Renal pelvis (tissue), 4 donors: Measurements from ENCODE around the gene CYP27B1. TPM values are rescaled to one million over a fixed set of nuclear protein-coding genes. Genes with fewer than 3 reads are reported as not detected.
"Not testable (repeated sequence)": the region's sequence is repeated elsewhere in the genome, so short reads cannot be mapped to it uniquely, and the experiment has no call there.

Experiments
- DNase-seq: peaks from one replicate; pipeline ENCODE4 v3.0.0-alpha.2; 2013
- polyA plus RNA-seq, 3 donors: library from polyadenylated mRNA; unstranded; fragments of 120-200 nt; gene quantifications; one replicate each; pipeline ENCODE4 v1.2.1, GENCODE V29; 2013; ENCODE audit not compliant: insufficient read length in 3 of 3

The CYP27B1 gene
- polyA plus RNA-seq, 3 donors: 0.80 to 2.4 (median 1.6) TPM

DNA sequence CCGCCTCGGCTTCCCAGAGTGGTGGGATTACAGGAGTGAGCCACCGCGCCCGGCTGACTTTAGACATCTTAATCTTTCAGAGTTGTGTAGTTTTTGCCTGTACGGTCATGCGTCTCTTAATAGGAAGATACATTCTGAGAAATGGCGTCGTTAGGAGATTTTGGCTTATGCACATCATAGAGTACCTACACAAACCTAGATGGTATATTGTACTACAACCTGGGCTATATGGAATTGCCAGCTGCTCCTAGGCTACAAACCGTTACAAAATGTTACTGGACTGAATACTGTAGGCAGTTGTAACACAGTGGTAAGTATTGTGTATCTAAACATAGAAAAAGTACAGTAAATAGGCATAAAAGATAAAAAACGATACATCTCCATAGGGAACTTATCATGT lies 17.0 kb upstream of the CYP27B1 start:
- DNase-seq: no peak

DNA sequence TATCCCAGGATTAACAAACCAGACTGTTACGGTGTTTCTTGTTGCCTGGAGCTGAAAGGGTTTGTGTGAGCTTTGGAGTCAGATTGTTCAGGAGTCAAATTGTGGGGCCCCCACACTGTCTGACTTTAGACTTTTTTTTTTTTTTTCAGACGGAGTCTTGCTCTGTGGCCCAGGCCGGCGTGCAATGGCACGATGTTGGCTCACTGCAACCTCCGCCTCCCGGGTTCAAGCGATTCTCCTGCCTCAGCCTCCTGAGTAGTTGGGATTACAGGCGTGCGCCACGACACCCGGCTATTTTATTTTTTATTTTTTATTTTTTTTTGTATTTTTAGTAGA lies 16.6 kb upstream of the CYP27B1 start:
- no peak for DNase-seq

DNA sequence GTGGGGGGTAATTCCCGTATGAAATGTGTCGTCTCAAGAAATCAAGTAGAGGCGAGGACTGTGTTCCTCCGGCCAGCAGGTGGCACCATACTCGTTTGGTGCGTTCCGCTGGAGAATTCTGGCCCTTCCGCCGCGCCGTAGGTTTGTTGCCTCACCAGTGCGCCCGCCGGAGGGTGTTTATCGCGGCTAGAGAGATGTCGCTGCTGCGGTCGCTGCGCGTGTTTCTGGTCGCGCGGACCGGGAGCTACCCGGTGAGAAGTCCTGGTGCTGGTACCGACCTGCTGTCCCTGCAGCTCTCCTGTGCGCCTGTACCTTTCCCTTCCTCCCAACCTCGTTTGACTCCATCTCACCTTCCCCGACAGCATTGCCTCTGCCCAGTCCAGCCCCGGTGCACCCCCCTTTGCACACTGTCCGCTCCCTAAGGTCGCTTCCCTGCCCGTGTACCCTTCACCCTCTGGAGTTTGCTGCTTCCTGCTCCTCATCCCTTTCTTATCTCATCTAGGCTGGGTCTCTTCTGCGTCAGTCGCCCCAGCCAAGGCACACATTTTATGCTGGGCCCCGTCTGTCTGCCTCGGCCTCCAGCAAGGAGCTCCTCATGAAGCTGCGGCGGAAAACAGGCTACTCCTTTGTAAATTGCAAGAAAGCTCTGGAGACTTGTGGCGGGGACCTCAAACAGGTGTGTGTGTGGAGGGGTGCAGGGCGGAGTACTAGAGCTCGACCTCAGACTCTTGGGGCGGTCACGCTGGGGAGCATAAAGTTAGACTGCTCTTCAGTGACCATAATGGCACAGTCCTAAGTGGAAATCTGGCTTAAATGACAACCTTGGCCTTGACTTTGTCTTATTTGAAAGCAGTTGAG lies 16.0 kb upstream of the CYP27B1 start, which contains the start of gene TSFM:
Gene TSFM, plus strand, starts transcription at position 180 of the 858 bp plus-strand sequence. Its CDS starts 15 bp downstream, at position 195.
- DNase-seq: peak; percentile 96

DNA sequence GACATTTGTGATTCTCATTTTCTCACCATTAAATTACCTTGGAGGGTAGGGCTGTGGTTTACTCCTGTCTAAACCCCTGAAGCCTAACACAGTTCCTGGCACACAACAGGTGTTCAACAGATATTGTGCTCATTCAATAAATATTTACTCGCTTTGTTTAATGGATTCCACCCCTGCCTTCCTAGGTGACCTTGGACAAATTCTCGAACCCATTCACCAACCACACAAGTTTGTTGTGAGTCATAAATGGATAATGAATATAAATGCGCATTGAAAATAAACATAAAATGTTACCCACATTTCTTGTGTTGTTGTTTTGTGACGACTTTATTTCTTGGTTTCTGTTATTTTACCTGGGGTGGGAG lies 15.3 kb upstream of the CYP27B1 start:
- DNase-seq: no peak

DNA sequence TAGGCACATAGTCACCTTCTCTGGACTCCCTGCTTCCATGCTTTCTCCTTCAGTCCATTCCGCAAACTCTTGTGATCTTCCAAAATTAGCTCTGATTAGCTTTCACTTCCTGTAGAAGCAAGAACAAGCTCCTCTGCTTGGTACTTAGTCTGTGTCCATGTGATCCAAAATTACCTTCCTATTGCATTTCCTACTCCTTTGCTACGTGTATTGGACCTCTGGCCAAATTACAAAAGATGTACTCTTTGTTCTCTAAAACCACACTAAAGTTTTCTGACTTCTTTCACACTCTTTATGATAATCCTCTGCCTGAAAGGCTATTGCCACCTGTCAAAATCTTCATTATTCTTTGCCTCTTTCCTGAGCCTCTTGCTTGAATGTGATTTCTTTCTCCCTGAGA lies 14.9 kb upstream of the CYP27B1 start:
- no peak for DNase-seq

DNA sequence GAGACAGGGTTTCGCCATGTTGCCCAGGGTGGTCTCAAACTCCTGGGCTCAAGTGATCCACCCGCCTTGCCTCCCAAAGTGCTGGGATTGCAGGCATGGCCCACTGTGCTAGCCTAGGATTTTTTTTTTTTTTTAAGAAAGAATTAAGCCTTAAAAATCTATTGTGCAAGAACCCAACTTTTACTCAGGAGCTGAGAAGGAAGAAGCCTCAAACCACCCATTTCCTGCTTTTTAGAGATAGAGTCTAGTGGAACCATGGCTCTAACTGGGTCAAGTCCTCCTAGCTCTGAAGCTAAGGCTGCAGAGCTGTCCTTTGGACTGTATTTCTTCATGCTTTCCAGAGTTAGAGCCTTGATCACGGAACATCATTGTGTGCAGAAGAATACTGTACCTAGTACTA lies 14.4 kb upstream of the CYP27B1 start:
- DNase-seq: no peak

DNA sequence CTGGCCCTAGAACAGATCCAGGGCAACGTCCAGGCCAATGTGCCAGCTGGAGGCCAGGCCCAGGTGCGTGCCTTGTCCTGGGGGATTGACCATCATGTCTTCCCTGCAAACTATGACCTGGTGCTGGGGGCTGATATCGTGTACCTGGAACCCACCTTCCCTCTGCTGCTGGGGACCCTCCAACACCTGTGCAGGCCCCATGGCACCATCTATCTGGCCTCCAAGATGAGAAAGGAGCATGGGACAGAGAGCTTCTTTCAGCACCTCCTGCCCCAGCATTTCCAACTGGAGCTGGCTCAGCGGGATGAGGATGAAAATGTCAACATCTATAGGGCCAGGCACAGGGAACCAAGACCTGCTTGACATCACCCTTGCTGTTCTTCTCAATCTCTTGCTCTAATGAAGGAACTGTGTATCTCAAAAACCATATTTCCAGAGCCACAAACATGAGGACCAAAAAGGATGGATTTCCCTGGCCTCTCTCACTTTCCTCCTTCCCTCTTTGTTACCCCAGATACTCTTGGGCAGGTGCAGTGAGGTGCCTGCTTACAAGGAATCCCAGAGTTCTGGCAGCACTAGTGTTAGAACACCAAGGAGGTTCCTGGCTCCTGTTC lies 13.5 kb upstream of the CYP27B1 start:
- no peak for DNase-seq

DNA sequence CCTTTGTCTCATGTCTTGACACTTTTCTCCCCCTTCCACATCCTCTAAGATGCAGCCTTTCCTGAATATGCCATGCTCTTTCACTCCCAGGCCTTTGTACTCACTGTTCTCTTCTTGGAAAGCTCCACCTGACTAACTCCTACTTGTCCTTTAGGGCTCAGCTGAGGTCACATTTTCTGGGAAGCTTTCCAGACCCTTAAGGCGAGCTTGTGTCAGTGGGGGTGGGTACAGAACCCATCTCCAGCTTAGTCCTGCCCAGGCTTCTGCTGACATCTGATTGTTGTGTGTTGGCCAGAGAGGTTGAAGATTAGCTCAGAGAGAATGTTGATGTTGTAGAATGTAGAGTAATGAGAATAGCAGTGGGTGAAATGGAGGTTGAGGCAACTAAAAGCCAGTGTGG lies 12.9 kb upstream of the CYP27B1 start:
- no peak for DNase-seq

DNA sequence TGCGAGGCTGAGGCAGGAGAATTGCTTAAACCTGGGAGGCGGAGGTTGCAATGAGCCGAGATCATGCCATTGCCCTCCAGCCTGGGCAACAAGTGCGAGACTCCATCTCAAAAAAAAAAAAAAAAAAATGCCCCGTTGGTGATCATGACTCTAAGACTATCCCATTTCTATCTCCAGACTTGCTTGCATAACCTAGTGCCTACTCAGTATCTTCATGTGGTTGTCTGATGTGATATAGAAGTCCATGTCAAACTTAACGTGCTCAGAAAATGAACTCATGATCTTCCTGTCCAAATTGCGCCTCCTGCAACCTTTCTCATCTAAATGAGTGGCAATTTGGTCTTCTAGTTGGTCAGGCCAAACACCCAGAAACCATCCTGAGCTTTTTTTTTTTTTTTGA lies 11.0 kb upstream of the CYP27B1 start:
- DNase-seq: no peak

DNA sequence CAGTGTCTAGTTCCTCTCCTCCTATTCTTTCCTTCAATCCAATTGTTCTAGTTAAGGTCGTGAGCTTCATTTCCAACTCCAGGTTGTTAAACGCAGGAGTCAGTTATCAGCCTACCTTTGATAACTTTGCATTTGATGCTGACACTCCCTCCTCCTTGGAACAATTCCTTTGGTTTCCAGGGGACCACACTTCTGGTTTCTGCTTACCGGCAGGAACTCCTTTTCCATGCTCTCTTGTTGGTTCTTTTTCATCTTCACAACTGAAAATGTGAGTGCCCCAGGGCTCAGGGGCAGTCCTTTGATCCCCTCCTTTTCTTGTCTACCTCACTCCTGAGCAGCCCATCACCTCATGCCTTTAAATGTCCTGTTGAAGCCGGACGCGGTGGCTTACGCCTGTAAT lies 10.5 kb upstream of the CYP27B1 start:
- no peak for DNase-seq

DNA sequence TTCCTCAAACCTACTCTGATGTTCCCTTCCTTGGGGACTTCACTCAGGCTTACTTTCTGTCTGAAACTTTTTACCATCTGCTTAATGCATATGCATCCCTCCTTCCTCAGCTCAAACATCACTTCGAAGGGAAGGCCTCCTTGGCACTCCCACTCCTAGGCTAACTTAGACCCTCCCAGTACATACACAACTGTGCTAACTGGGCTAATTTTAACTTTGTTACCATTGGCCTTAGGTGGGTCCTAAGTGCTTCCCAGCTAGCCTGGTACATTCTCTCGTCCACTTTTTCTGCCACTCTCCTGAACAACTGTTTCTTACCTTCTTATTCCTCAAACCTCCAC lies 9.3 kb upstream of the CYP27B1 start:
- no peak for DNase-seq

DNA sequence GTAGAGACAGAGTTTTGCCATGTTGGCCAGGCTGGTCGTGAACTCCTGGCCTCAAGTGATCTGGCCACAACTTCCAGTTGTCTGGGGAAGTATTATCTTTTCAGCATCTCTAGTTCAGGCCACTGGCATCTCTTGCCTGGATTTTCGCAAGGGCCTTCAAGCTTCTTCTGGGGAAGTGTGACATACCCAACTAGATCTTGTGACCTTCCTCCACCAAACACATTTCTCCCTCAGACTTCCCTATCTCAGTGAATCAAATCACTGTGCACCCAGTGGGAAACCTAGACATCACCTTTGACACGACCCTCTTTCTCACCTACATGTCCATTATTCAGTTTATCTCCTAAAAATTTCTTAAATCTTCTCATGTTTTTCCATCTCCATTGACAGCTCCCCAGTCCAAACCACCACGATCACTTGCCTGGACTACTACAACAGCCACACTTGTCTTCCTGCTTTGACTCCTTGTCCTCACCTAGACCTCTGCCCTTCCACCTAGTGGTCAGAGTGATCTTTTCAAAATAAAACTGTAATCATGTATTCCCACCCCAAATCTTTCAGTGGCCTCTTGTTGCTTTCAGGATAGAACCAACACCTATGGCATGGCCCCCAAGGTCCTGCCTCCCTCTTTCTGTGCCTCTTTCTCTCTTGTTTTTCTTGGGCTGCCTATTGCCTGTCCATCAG lies 8.8 kb upstream of the CYP27B1 start:
- DNase-seq: no peak

DNA sequence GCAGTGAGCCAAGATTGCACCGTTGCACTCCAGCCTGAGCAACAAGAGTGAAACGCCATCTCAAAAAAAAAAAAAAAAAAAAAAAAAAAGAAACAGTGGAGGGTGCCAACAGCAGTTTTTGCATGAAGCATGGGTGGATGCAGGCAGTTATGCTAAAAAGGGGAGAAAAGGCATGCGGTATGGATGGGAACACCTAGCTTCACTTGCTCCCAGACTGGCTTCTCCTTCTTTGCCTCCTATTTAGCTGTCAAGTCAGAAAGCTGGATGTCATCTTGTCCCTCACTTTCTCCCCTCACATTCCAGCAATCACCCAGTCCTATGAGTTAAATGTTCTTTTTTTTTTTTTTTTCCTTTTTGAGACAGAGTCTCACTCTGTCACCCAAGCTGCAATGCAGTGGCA lies 8.2 kb upstream of the CYP27B1 start:
- DNase-seq: no peak

DNA sequence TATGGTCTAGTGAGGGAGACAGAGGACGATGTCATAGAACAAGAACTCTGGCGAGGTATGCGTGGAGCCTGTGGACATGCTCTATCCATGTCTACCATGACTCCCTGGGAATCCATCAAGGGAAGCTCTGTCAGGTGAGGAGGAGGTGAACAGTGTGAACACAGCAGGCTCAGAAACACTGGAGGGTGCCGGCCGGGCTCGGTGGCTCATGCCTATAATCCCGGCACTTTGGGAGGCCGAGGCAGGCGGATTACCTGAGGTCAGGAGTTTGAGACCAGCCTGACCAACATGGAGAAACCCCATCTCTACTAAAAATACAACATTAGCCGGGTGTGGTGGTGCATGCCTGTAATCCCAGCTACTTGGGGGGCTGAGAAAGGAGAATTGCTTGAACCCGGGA lies 7.8 kb upstream of the CYP27B1 start:
- DNase-seq: not testable (repeated sequence)

DNA sequence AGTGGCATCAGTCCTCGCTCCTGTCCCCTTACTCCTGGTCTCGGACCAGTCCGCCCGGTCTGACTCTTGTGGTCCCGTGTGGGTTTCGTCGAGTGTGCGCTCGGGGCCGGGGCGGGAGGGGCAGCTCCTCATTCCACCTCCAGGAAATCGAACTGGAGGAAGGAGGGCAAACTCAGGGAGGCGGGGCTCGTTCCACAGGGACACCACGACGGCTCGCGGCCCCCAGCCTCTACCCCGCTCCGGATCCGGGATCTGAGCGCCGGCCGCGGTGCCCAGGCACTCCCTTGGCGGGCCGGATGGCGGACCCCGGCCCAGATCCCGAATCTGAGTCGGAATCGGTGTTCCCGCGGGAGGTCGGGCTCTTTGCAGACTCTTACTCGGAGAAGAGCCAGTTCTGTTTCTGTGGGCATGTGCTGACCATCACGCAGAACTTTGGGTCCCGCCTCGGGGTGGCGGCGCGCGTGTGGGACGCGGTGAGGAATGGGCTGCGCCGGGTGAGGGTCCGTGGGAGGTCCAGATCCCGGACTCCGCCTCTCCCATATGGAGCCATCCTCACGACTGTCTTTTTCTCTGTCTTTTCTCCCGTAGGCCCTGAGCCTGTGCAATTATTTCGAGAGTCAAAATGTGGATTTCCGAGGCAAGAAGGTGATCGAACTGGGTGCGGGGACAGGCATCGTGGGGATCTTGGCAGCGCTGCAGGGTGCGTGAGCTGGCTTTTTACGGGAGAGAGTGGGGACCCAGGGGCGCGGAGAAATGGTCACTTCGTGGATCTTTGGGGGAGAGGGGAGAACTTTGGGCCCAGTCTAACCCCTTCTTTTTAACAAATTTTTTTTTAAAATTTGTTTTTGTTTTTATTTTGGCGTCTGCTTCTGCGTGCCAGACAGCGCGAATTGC lies 5.8 kb upstream of the CYP27B1 start, which contains the start of gene EEF1AKMT3:
Gene EEF1AKMT3, plus strand, starts transcription at position 186 of the 894 bp plus-strand sequence. Its CDS starts 111 bp downstream, at position 297.
- DNase-seq: no peak

DNA sequence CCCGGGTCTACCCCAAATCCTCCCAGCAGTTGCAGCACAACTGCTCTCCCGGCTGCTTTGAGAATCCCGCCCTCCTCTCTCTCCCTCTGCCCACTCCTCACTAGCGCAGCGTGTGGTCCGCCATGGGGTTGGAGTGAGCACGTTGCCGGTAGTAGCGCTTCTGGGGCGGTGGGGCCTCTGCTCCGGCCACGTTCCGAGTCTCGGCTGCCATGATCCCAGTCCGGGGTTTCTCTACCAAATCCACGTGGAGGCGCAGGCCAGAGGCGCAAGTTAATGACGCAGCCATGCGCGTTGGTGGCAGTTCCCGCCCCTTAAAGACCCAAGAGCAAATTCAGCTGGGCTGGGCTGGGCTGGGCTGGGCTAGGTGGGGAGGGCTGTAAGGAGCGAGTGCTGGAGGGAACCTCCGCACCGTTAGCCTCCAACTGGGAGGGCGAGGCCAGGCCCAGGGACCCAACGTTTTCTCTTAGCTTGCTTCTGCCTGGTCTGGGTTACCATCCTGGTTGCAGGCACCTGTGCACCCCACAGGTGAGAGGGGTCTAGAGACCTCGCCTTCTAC lies 5.1 kb upstream of the CYP27B1 start, which contains the start of gene METTL1:
Gene METTL1, minus strand, starts transcription at position 233 of the 556 bp plus-strand sequence. Its CDS starts 22 bp downstream, at position 211.
- DNase-seq: peak; percentile 98

DNA sequence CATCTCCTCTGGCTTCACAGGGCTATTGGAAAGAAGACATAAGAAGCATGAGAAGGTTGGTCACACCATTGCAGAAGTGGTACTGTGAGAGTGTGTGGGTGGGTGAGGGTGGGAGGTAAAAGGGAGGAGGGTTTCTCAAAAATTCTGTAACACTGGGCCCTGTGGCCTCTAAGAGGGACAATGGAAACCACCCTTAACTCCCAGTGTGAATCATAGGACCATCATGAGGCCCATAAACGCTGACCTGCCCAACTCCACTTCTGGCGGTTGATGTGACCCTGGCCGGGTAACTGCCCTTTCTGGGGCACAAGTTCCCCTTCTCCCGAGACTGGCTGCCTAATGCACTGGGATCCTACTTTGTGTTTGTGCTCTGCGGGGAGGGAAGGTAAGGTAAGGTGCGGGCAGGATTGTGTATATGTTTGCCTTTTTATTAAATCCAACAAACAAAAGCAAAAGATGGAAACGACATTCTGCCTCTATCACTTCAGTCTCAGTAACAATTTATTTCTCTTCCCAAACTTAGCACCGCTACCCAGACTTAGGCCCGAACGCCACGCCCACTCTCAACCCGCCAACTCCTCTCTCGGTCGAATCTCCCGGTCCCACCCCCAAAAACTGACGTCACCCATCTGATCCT lies 4.5 kb upstream of the CYP27B1 start:
- peak; percentile 94 for DNase-seq

DNA sequence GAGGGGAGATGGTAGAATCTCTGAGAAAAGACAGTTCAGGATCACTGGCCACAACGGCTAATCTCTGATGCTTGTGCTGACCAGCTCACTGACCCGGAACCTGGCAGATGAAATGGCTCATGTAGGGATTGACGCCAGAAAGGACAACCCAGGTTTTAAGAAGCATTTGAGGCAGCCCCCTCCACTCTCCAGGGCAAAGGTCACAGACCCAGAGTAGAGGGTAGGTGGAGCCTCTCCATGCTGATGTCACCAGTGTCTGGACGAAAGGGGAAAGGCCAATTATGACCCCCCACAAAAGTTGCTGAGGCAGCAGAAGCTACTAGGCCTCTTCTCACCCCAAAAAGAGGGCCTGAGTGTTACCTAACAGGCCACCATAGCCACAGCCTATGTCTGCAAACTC lies 3.9 kb upstream of the CYP27B1 start:
- no peak for DNase-seq

DNA sequence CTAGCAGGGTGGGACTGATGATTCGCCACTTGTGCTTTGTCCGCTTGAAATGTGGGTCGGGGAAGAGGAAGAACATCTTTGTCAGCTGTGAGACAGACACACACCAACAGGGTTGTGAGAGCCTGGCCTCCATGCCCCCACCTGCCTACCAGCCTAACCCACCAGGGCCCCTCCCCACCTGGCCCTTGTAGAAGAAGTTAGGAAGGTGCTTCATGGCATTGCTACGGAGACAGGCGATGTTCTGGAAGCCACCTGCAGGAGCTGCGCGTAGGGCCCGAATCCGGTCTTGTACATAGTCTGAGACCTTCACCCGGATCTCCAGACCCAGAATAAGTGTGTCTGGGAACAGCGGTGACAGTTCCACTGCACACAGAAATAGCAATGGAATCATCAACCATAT lies 2.7 kb upstream of the CYP27B1 start:
- DNase-seq: no peak

DNA sequence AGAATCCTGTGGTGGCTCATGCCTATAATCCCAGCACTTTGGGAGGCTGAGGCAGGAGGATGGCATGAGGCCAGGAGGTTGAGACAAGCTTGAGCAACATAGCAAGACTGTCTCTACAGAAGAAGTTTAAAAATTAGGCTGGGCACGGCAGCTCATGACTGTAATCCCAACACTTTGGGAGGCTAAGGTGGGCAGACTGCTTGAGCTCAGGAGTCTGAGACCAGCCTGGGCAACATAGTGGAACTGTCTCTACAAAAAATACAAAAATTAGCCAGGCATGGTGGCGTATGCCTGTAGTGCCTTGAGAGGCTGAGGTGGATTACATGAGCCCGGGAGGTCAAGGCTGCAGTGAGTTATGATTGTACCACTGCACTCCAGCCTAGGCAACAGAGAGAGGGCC lies 998 bp upstream of the CYP27B1 start:
- no peak for DNase-seq

DNA sequence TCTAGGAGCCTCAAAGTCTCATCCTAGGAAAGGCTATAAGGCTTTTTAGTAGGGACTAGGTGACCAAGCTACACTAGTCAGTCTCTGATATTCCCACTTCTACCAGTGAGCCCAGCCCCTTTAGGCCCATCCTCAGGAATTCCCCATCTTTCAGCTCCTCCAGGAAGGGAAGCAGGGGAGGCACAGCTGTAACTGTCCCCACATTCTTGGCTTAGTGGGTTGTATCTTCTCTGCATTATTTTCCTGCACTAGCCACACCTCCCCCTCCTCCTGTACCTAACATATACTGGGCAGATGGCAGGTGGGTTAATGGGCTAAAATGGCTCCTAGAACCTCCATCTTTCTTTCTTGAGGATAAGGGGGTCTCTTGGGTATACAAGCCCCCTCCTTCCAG lies 424 bp upstream of the CYP27B1 start:
- DNase-seq: no peak
